Activated naive CD8-positive, alpha-beta T cell treated with anti-CD3 and anti-CD28 coated beads for 36 hours (primary cell): ENCODE measurements around the gene CCDC68. TPM values are rescaled to one million over a fixed set of nuclear protein-coding genes. Genes with fewer than 3 reads are reported as not detected.

ENCODE experiments used
- DNase-seq: peaks from one replicate; pipeline ENCODE4 v3.0.0; 2021
- H3K27ac Mint-ChIP-seq: one replicate; pipeline ENCODE4 v1.8.0; 2022; ENCODE audit warnings: mild to moderate bottlenecking, moderate library complexity, mixed read lengths
- H3K27me3 Mint-ChIP-seq: one replicate; pipeline ENCODE4 v1.8.0; 2022; ENCODE audit warnings: mild to moderate bottlenecking, mixed read lengths
- H3K36me3 Mint-ChIP-seq: one replicate; pipeline ENCODE4 v1.8.0; 2021; ENCODE audit warnings: mild to moderate bottlenecking, mixed read lengths
- H3K4me1 Mint-ChIP-seq: one replicate; pipeline ENCODE4 v1.8.0; 2021; ENCODE audit warnings: mixed read lengths
- H3K4me3 Mint-ChIP-seq: one replicate; pipeline ENCODE4 v1.8.0; 2022; ENCODE audit warnings: mild to moderate bottlenecking, moderate library complexity, mixed read lengths
- H3K9me3 Mint-ChIP-seq: one replicate; pipeline ENCODE4 v1.8.0; 2022; ENCODE audit warnings: mixed read lengths
- total RNA-seq, 2 experiments: library from RNA; stranded (reverse); gene quantifications; one replicate each; pipeline ENCODE4 v1.2.3, GENCODE V29; 2021

Gene CCDC68
- total RNA-seq, 2 experiments from 2014 or later: not detected

- H3K27ac Mint-ChIP-seq: peak overlapping the region; percentile 59
- peak overlapping the region; percentile 72 for H3K4me3 Mint-ChIP-seq
- peaks cover 16% of the 10 kb centered on the region for H3K4me1 Mint-ChIP-seq
- no peaks in the 10 kb centered on the region for H3K36me3 Mint-ChIP-seq
- H3K9me3 Mint-ChIP-seq: no peaks in the 10 kb centered on the region
- H3K27me3 Mint-ChIP-seq: peaks cover 4% of the 10 kb centered on the region
- DNase-seq: peak; percentile 2
These were observed 13.1 kb downstream of the CCDC68 start for GRCh38 chr18:54946149-54946581.

- Mint-ChIP-seq H3K9me3 (no peaks in the 10 kb centered on the region), H3K27ac (peak overlapping the region; percentile 35), H3K27me3 (peaks cover 4% of the 10 kb centered on the region), H3K4me3 (peak overlapping the region; percentile 72), H3K4me1 (peaks cover 16% of the 10 kb centered on the region), H3K36me3 (no peaks in the 10 kb centered on the region)
- no peak for DNase-seq
These were observed 13.6 kb downstream of the CCDC68 start for GRCh38 chr18:54945576-54946125.

GRCh38 chr18:54942569-54942968, 16.7 kb downstream of the CCDC68 start:
- no peak for DNase-seq
- H3K4me1 Mint-ChIP-seq: peaks cover 16% of the 10 kb centered on the region
- no peaks in the 10 kb centered on the region for H3K36me3 Mint-ChIP-seq
- H3K9me3 Mint-ChIP-seq: no peaks in the 10 kb centered on the region
- no peak overlapping the region for H3K27ac Mint-ChIP-seq
- H3K4me3 Mint-ChIP-seq: no peak overlapping the region
- no peaks in the 10 kb centered on the region for H3K27me3 Mint-ChIP-seq

GRCh38 chr18:54942144-54942543, 17.1 kb downstream of the CCDC68 start:
- no peaks in the 10 kb centered on the region for H3K9me3 Mint-ChIP-seq
- H3K36me3 Mint-ChIP-seq: no peaks in the 10 kb centered on the region
- no peak overlapping the region for H3K4me3 Mint-ChIP-seq
- no peak overlapping the region for H3K27ac Mint-ChIP-seq
- no peaks in the 10 kb centered on the region for H3K27me3 Mint-ChIP-seq
- H3K4me1 Mint-ChIP-seq: peaks cover 16% of the 10 kb centered on the region
- no peak for DNase-seq

GRCh38 chr18:54939361-54939917, 19.8 kb downstream of the CCDC68 start:
- Mint-ChIP-seq H3K9me3 (no peaks in the 10 kb centered on the region), H3K4me3 (no peak overlapping the region), H3K36me3 (no peaks in the 10 kb centered on the region), H3K27ac (no peak overlapping the region), H3K27me3 (no peaks in the 10 kb centered on the region), H3K4me1 (no peaks in the 10 kb centered on the region)
- no peak for DNase-seq

GRCh38 chr18:54938506-54938905, 20.8 kb downstream of the CCDC68 start:
- DNase-seq: no peak
- no peak overlapping the region for H3K27ac Mint-ChIP-seq
- H3K4me3 Mint-ChIP-seq: no peak overlapping the region
- no peaks in the 10 kb centered on the region for H3K4me1 Mint-ChIP-seq
- H3K36me3 Mint-ChIP-seq: no peaks in the 10 kb centered on the region
- H3K27me3 Mint-ChIP-seq: no peaks in the 10 kb centered on the region
- no peaks in the 10 kb centered on the region for H3K9me3 Mint-ChIP-seq

- H3K36me3 Mint-ChIP-seq: no peaks in the 10 kb centered on the region
- no peak overlapping the region for H3K27ac Mint-ChIP-seq
- no peak overlapping the region for H3K4me3 Mint-ChIP-seq
- no peaks in the 10 kb centered on the region for H3K4me1 Mint-ChIP-seq
- peaks cover 5% of the 10 kb centered on the region for H3K27me3 Mint-ChIP-seq
- DNase-seq: no peak
- H3K9me3 Mint-ChIP-seq: no peaks in the 10 kb centered on the region
These were observed 26.8 kb downstream of the CCDC68 start for GRCh38 chr18:54932472-54932871.

- Mint-ChIP-seq H3K4me1 (no peaks in the 10 kb centered on the region), H3K9me3 (no peaks in the 10 kb centered on the region), H3K36me3 (no peaks in the 10 kb centered on the region), H3K4me3 (no peak overlapping the region), H3K27me3 (peaks cover 5% of the 10 kb centered on the region), H3K27ac (no peak overlapping the region)
- no peak for DNase-seq
These were observed 28.1 kb downstream of the CCDC68 start for GRCh38 chr18:54931152-54931551.

- Mint-ChIP-seq H3K4me1 (no peaks in the 10 kb centered on the region), H3K36me3 (no peaks in the 10 kb centered on the region), H3K27ac (no peak overlapping the region), H3K9me3 (no peaks in the 10 kb centered on the region), H3K27me3 (peaks cover 5% of the 10 kb centered on the region), H3K4me3 (no peak overlapping the region)
- DNase-seq: no peak
These were observed 31.0 kb downstream of the CCDC68 start for GRCh38 chr18:54928236-54928635.

- H3K9me3 Mint-ChIP-seq: no peaks in the 10 kb centered on the region
- peaks cover 5% of the 10 kb centered on the region for H3K27me3 Mint-ChIP-seq
These were observed 32.5 kb downstream of the CCDC68 start for GRCh38 chr18:54926593-54927325.

GRCh38 chr18:54924948-54925347, 34.3 kb downstream of the CCDC68 start:
- Mint-ChIP-seq H3K36me3 (no peaks in the 10 kb centered on the region), H3K4me1 (no peaks in the 10 kb centered on the region), H3K27ac (no peak overlapping the region), H3K9me3 (no peaks in the 10 kb centered on the region), H3K27me3 (peaks cover 4% of the 10 kb centered on the region), H3K4me3 (no peak overlapping the region)
- no peak for DNase-seq

More at GRCh38 chr18:54926593-54927325, 32.5 kb downstream of the CCDC68 start:
- Mint-ChIP-seq H3K4me3 (no peak overlapping the region), H3K36me3 (no peaks in the 10 kb centered on the region), H3K27ac (no peak overlapping the region), H3K4me1 (no peaks in the 10 kb centered on the region)
- no peak for DNase-seq

GRCh38 chr18:54923339-54923956, 35.8 kb downstream of the CCDC68 start:
- H3K9me3 Mint-ChIP-seq: no peaks in the 10 kb centered on the region
- no peak overlapping the region for H3K27ac Mint-ChIP-seq
- H3K27me3 Mint-ChIP-seq: peaks cover 4% of the 10 kb centered on the region
- no peaks in the 10 kb centered on the region for H3K4me1 Mint-ChIP-seq
- no peaks in the 10 kb centered on the region for H3K36me3 Mint-ChIP-seq
- no peak for DNase-seq
- H3K4me3 Mint-ChIP-seq: no peak overlapping the region

- Mint-ChIP-seq H3K27ac (no peak overlapping the region), H3K27me3 (peaks cover 4% of the 10 kb centered on the region), H3K9me3 (no peaks in the 10 kb centered on the region)
These were observed 39.8 kb downstream of the CCDC68 start for GRCh38 chr18:54919412-54919811.

GRCh38 chr18:54918060-54918459, 41.2 kb downstream of the CCDC68 start:
- Mint-ChIP-seq H3K27me3 (peaks cover 4% of the 10 kb centered on the region), H3K4me3 (no peak overlapping the region), H3K27ac (no peak overlapping the region), H3K9me3 (no peaks in the 10 kb centered on the region), H3K36me3 (no peaks in the 10 kb centered on the region), H3K4me1 (no peaks in the 10 kb centered on the region)
- DNase-seq: no peak

More at GRCh38 chr18:54919412-54919811, 39.8 kb downstream of the CCDC68 start:
- no peak overlapping the region for H3K4me3 Mint-ChIP-seq
- DNase-seq: no peak
- H3K4me1 Mint-ChIP-seq: no peaks in the 10 kb centered on the region
- no peaks in the 10 kb centered on the region for H3K36me3 Mint-ChIP-seq

- Mint-ChIP-seq H3K36me3 (no peaks in the 10 kb centered on the region), H3K27ac (no peak overlapping the region), H3K4me1 (no peaks in the 10 kb centered on the region), H3K4me3 (no peak overlapping the region), H3K27me3 (peaks cover 4% of the 10 kb centered on the region), H3K9me3 (no peaks in the 10 kb centered on the region)
- DNase-seq: no peak
These were observed 42.8 kb downstream of the CCDC68 start for GRCh38 chr18:54916507-54916906.
